ENCODE data around the gene DLGAP1. TPM values are rescaled to one million over a fixed set of nuclear protein-coding genes. Genes with fewer than 3 reads are reported as not detected.

The DLGAP1 gene
- total and polyA plus RNA-seq, 10 donors, result 0.11 to 6.0 (median 2.1) TPM

DNA sequence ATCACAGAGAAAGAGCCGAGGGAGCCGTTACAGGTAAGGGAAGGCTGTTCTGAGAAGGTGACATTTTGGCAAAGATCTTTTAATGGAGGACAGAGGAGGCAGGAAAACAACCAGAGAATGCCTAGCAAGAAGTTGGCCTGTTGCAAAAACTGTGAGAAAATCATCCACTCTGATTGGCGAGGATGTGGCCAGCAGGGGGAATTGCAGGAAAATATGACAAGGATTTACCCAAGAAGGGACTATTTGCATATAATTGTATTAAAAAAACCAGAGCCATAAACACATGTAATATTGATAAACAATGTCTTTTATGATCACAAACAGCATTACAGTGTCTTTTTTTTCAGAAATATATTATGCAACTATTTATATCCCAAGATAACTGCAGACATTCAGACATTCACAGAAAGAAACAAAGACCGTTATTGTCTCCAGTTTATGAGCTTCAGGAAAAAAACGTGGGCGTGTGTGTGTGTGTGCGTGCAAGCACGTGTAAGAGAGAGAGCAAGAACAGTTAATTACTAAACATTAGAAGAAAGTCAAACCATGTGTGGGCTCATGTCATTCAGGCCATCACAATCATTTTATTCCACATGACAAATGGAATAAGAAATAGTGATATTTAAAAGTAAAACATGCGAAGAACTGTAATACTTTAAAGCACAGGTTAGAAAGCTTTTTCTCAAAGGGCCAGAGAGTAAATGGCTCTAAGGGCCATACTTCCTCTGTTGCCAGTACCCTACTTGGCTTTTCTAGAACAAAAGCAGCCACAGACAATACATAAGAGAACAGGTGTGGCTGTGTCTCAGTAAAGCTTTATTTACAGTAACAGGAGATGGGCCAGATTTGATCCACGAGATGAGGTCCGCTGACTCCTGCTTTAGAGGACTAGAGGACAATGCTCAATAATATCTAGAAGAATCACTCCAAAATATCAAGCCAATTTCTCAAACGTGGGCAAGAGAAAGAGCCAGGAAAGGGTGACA lies 324.1 kb downstream of the DLGAP1 start:
- intact Hi-C loops (cut with DNase I; ENCODE audit: low total_unique reads), result no loop called here
- 71 to 81% (median 74%) methylated on average over 12 of the region's 12 CpGs for WGBS, 5 donors
- Histone ChIP-seq H3K9me3 (no peaks in the 10 kb centered on the region), H3K4me3 (no peak overlapping the region), H3K27ac (no peak overlapping the region), H3K27me3 (replicated peaks in 1 of 7) (no peaks in the 10 kb centered on the region), H3K4me1 (no peaks in the 10 kb centered on the region), H3K36me3 (no peaks in the 10 kb centered on the region)
- TF ChIP-seq POLR2A (IDR thresholded peaks at IDR 0.05) (no peak), POLR2AphosphoS5 (IDR thresholded peaks at IDR 0.05) (no peak)
- TF ChIP-seq, protein P1, sequence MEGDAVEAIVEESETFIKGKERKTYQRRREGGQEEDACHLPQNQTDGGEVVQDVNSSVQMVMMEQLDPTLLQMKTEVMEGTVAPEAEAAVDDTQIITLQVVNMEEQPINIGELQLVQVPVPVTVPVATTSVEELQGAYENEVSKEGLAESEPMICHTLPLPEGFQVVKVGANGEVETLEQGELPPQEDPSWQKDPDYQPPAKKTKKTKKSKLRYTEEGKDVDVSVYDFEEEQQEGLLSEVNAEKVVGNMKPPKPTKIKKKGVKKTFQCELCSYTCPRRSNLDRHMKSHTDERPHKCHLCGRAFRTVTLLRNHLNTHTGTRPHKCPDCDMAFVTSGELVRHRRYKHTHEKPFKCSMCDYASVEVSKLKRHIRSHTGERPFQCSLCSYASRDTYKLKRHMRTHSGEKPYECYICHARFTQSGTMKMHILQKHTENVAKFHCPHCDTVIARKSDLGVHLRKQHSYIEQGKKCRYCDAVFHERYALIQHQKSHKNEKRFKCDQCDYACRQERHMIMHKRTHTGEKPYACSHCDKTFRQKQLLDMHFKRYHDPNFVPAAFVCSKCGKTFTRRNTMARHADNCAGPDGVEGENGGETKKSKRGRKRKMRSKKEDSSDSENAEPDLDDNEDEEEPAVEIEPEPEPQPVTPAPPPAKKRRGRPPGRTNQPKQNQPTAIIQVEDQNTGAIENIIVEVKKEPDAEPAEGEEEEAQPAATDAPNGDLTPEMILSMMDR (IDR thresholded peaks at IDR 0.05 in 8 of 11, conservative IDR thresholded peaks at IDR 0.05 in 3 of 11), result no peak
- no peak for DNase-seq

DNA sequence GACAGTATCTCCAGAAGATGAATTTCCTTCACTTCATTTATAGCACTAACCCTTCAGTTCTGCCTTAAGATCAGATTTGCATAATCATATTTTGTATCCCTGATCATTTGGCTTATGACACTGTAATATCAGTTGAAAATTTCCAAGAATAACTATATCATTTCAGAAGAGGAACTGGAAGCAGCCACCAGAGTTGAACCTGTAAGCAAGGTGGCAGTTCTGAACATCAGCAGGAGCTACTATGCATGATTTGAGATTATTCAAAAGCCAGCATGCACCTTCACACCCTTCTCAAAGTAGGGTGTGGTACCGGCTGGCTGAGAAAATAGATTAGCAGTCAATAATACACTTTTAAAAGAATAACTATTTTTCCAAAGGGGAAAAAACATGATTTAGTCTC lies 328.2 kb downstream of the DLGAP1 start:
- WGBS, 5 donors, result 74 to 82% (median 76%) methylated on average over 1 of the region's 1 CpG
- TF ChIP-seq, protein P1 (IDR thresholded peaks at IDR 0.05 in 8 of 11, conservative IDR thresholded peaks at IDR 0.05 in 3 of 11), result no peak
- TF ChIP-seq POLR2AphosphoS5 (IDR thresholded peaks at IDR 0.05) (no peak), POLR2A (IDR thresholded peaks at IDR 0.05) (no peak)
- Histone ChIP-seq H3K27me3 (replicated peaks in 1 of 7) (no peaks in the 10 kb centered on the region), H3K36me3 (no peaks in the 10 kb centered on the region), H3K4me1 (no peaks in the 10 kb centered on the region), H3K27ac (no peak overlapping the region), H3K4me3 (no peak overlapping the region), H3K9me3 (no peaks in the 10 kb centered on the region)
- intact Hi-C loops (cut with DNase I; ENCODE audit: low total_unique reads), result no loop called here
- DNase-seq, result no peak

DNA sequence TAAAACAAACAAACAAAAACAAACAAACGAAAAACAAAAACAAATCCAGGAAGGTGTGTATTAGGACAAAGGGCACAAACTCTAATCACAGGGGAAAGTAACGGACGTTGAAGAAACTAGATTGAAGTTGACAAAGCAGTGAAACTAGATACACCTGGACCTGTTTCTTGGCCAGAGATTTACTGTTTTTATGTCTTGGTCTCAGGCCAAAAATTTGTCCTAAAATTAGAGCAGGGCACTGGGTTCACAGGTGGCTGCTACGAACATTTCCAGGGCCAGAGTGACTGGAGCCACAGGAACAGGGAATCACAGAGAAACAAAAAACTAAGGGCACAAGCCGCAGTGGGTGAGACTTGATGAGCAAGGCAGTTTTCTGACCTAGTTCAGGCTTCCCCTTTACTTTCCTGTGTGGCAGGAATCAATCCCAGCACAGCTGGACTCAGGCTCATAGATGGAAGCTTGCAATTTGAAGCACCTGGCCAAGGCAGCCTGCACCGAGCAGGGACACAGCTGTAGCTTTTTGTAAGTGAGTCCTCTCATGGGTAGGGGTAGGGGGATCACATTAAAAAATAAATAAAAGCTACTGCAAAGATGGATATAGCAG lies 329.4 kb downstream of the DLGAP1 start:
- Histone ChIP-seq H3K27ac (no peak overlapping the region), H3K27me3 (replicated peaks in 1 of 7) (no peaks in the 10 kb centered on the region), H3K36me3 (no peaks in the 10 kb centered on the region), H3K4me3 (no peak overlapping the region), H3K4me1 (no peaks in the 10 kb centered on the region), H3K9me3 (no peaks in the 10 kb centered on the region)
- WGBS, 5 donors, result 67 to 83% (median 74%) methylated on average over 6 of the region's 6 CpGs
- no peak for DNase-seq
- intact Hi-C loops (cut with DNase I; ENCODE audit: low total_unique reads), result no loop called here
- TF ChIP-seq, protein P1 (IDR thresholded peaks at IDR 0.05 in 8 of 11, conservative IDR thresholded peaks at IDR 0.05 in 3 of 11), result no peak
- TF ChIP-seq POLR2A (IDR thresholded peaks at IDR 0.05) (no peak), POLR2AphosphoS5 (IDR thresholded peaks at IDR 0.05) (no peak)

DNA sequence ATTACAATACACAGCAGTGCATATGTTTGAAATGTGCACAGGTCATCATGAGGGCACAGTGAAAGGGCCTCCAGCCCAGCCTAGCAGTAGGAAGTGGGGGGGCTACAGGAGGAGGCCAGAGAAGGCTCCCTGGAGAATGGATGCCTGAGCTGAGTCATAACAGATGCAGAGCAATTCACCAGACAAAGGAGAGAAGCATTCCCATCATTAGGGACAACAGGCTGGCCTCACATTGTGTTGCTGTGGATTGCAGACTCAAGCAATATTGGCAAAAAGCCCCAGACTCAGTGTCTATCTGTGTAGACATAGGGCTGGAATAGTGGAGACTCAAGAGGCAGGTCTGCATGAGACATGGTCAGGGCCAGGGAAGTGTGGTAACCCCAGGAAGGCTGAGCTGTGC lies 329.9 kb downstream of the DLGAP1 start:
- no peaks in the 10 kb centered on the region for H3K36me3 ChIP-seq
- H3K4me3 ChIP-seq, result no peak overlapping the region
- intact Hi-C loops (cut with DNase I; ENCODE audit: low total_unique reads), result no loop called here
- TF ChIP-seq POLR2A (IDR thresholded peaks at IDR 0.05) (no peak), POLR2AphosphoS5 (IDR thresholded peaks at IDR 0.05) (no peak)
- TF ChIP-seq, protein P1 (IDR thresholded peaks at IDR 0.05 in 8 of 11, conservative IDR thresholded peaks at IDR 0.05 in 3 of 11), result no peak
- no peak for DNase-seq
- H3K4me1 ChIP-seq, result no peaks in the 10 kb centered on the region
- no peaks in the 10 kb centered on the region for H3K9me3 ChIP-seq
- H3K27ac ChIP-seq, result no peak overlapping the region
- H3K27me3 ChIP-seq (replicated peaks in 1 of 7), result no peaks in the 10 kb centered on the region

Data from spleen (tissue), 11 donors.